ENCODE measurements around the gene MOGAT3.

MOGAT3 gene

GRCh38 chr7:101225650-101226049 is 24.8 kb upstream of the MOGAT3 start:
- H3K4me3 ChIP-seq (ENCODE audit: low read length), result no peak overlapping the region
- peaks cover 17% of the 10 kb centered on the region for H3K36me3 ChIP-seq (ENCODE audit: control insufficient read depth, low read length)
- no peak overlapping the region for H3K4me2 ChIP-seq (ENCODE audit: low read length)
- TF ChIP-seq CTCF (IDR thresholded peaks at IDR 0.05; ENCODE audit: low read depth, low read length, poor library complexity, severe bottlenecking) (no peak), EZH2phosphoT487 (IDR thresholded peaks at IDR 0.05; ENCODE audit: borderline replicate concordance, low read length) (no peak)
- H3K4me1 ChIP-seq (ENCODE audit: control insufficient read depth, low read length), result no peaks in the 10 kb centered on the region
- no peak overlapping the region for H3K27ac ChIP-seq (ENCODE audit: low read depth, low read length)
- H3K9me2 ChIP-seq (replicated peaks; ENCODE audit: control insufficient read depth, low read length), result no peaks in the 10 kb centered on the region
- H3K79me2 ChIP-seq (ENCODE audit: control insufficient read depth, low read length), result peaks cover 12% of the 10 kb centered on the region
- H3K9me3 ChIP-seq (ENCODE audit: control insufficient read depth, insufficient read depth, low read length), result no peaks in the 10 kb centered on the region
- no peaks in the 10 kb centered on the region for H3F3A ChIP-seq (ENCODE audit: control insufficient read depth, insufficient read depth)
- H3K27me3 ChIP-seq (ENCODE audit: control insufficient read depth, low read length), result no peaks in the 10 kb centered on the region
- no peaks in the 10 kb centered on the region for H4K20me1 ChIP-seq (ENCODE audit: control insufficient read depth, insufficient read depth, low read depth, low read length)

- H3K4me3 ChIP-seq (ENCODE audit: low read length), result no peak overlapping the region
- no peaks in the 10 kb centered on the region for H3F3A ChIP-seq (ENCODE audit: control insufficient read depth, insufficient read depth)
- peaks cover 30% of the 10 kb centered on the region for H3K79me2 ChIP-seq (ENCODE audit: control insufficient read depth, low read length)
- H3K27ac ChIP-seq (ENCODE audit: low read depth, low read length), result no peak overlapping the region
- no peak for TF ChIP-seq EZH2phosphoT487 (IDR thresholded peaks at IDR 0.05; ENCODE audit: borderline replicate concordance, low read length)
- TF ChIP-seq CTCF (IDR thresholded peaks at IDR 0.05; ENCODE audit: low read depth, low read length, poor library complexity, severe bottlenecking), result no peak
- no peaks in the 10 kb centered on the region for H3K9me3 ChIP-seq (ENCODE audit: control insufficient read depth, insufficient read depth, low read length)
- no peaks in the 10 kb centered on the region for H3K9me2 ChIP-seq (replicated peaks; ENCODE audit: control insufficient read depth, low read length)
- H3K4me2 ChIP-seq (ENCODE audit: low read length), result no peak overlapping the region
- H3K4me1 ChIP-seq (ENCODE audit: control insufficient read depth, low read length), result peaks cover 7% of the 10 kb centered on the region
- H3K36me3 ChIP-seq (ENCODE audit: control insufficient read depth, low read length), result peaks cover 17% of the 10 kb centered on the region
- no peaks in the 10 kb centered on the region for H4K20me1 ChIP-seq (ENCODE audit: control insufficient read depth, insufficient read depth, low read depth, low read length)
- no peaks in the 10 kb centered on the region for H3K27me3 ChIP-seq (ENCODE audit: control insufficient read depth, low read length)
Observed at GRCh38 chr7:101223528-101223927, 22.7 kb upstream of the MOGAT3 start.

- H3K9me2 ChIP-seq (replicated peaks; ENCODE audit: control insufficient read depth, low read length), result no peaks in the 10 kb centered on the region
- TF ChIP-seq EZH2phosphoT487 (IDR thresholded peaks at IDR 0.05; ENCODE audit: borderline replicate concordance, low read length) (no peak), CTCF (IDR thresholded peaks at IDR 0.05; ENCODE audit: low read depth, low read length, poor library complexity, severe bottlenecking) (no peak)
- H3K36me3 ChIP-seq (ENCODE audit: control insufficient read depth, low read length), result peaks cover 17% of the 10 kb centered on the region
- no peaks in the 10 kb centered on the region for H3K9me3 ChIP-seq (ENCODE audit: control insufficient read depth, insufficient read depth, low read length)
- H3K4me3 ChIP-seq (ENCODE audit: low read length), result no peak overlapping the region
- peaks cover 10% of the 10 kb centered on the region for H3K4me1 ChIP-seq (ENCODE audit: control insufficient read depth, low read length)
- H3K27me3 ChIP-seq (ENCODE audit: control insufficient read depth, low read length), result no peaks in the 10 kb centered on the region
- peaks cover 35% of the 10 kb centered on the region for H3K79me2 ChIP-seq (ENCODE audit: control insufficient read depth, low read length)
- no peaks in the 10 kb centered on the region for H4K20me1 ChIP-seq (ENCODE audit: control insufficient read depth, insufficient read depth, low read depth, low read length)
- H3K4me2 ChIP-seq (ENCODE audit: low read length), result no peak overlapping the region
- no peaks in the 10 kb centered on the region for H3F3A ChIP-seq (ENCODE audit: control insufficient read depth, insufficient read depth)
- H3K27ac ChIP-seq (ENCODE audit: low read depth, low read length), result no peak overlapping the region
Observed at GRCh38 chr7:101222275-101222830, 21.5 kb upstream of the MOGAT3 start.

Measured in DOHH2 (cell line).